H9 (cell line): ENCODE measurements around the gene ISCA1. TPM values are rescaled to one million over a fixed set of nuclear protein-coding genes. Genes with fewer than 3 reads are reported as not detected.

ENCODE experiments used
- DNase-seq: peaks from one replicate; pipeline ENCODE4 v3.0.0-alpha.2; 2017
- H2AFZ ChIP-seq: one replicate; pipeline ENCODE4 v1.6.1; 2013; ENCODE audit warnings: mild to moderate bottlenecking, low read length, control low read depth, moderate library complexity
- H2AK5ac ChIP-seq: 2 replicates; pipeline ENCODE4 v1.6.1; 2013; ENCODE audit warnings: low read length, control low read depth, mixed read lengths; ENCODE audit not compliant: insufficient read length
- H2BK120ac ChIP-seq: one replicate; pipeline ENCODE4 v1.6.1; 2013; ENCODE audit warnings: low read depth, mild to moderate bottlenecking, low read length, control low read depth, inconsistent platforms; ENCODE audit not compliant: poor library complexity, severe bottlenecking
- H2BK12ac ChIP-seq: 2 replicates; pipeline ENCODE4 v1.6.1; 2013; ENCODE audit warnings: low read length, control low read depth, mixed read lengths, low read depth; ENCODE audit not compliant: insufficient read length
- H2BK15ac ChIP-seq: 2 replicates; pipeline ENCODE4 v1.6.1; 2013; ENCODE audit warnings: low read depth, low read length, control low read depth
- H2BK20ac ChIP-seq: one replicate; pipeline ENCODE4 v1.6.1; 2013; ENCODE audit warnings: low read depth, mild to moderate bottlenecking, low read length, control low read depth, inconsistent platforms; ENCODE audit not compliant: poor library complexity, severe bottlenecking
- H2BK5ac ChIP-seq: 2 replicates; pipeline ENCODE4 v1.6.1; 2013; ENCODE audit warnings: low read length, control low read depth, mixed read lengths; ENCODE audit not compliant: insufficient read length
- H3K14ac ChIP-seq: 2 replicates; pipeline ENCODE4 v1.6.1; 2013; ENCODE audit warnings: low read length, control low read depth; ENCODE audit not compliant: insufficient read depth
- H3K18ac ChIP-seq: 2 replicates; pipeline ENCODE4 v1.6.1; 2013; ENCODE audit warnings: low read depth, mild to moderate bottlenecking, mixed read lengths, low read length, control low read depth; ENCODE audit not compliant: insufficient read length
- H3K23ac ChIP-seq: 2 replicates; pipeline ENCODE4 v1.6.1; 2013; ENCODE audit warnings: low read length, control low read depth, mixed read lengths, low read depth; ENCODE audit not compliant: insufficient read length
- H3K23me2 ChIP-seq: 2 replicates; pipeline ENCODE4 v1.6.1; 2013; ENCODE audit warnings: low read depth, mild to moderate bottlenecking, mixed read lengths, low read length, control low read depth; ENCODE audit not compliant: insufficient read length, poor library complexity, severe bottlenecking
- H3K27ac ChIP-seq: 2 replicates; pipeline ENCODE4 v1.5.1; 2013; ENCODE audit warnings: low read length, control low read depth, mixed read lengths, low read depth; ENCODE audit not compliant: insufficient read length
- H3K27me3 ChIP-seq: 2 replicates; pipeline ENCODE4 v1.6.1; 2013; ENCODE audit warnings: low read length, control low read depth, inconsistent platforms; ENCODE audit not compliant: insufficient read depth
- H3K4ac ChIP-seq: 2 replicates; pipeline ENCODE4 v1.6.1; 2013; ENCODE audit warnings: low read depth, mild to moderate bottlenecking, control low read depth, inconsistent platforms, low read length, moderate library complexity
- H3K4me1 ChIP-seq: 2 replicates; pipeline ENCODE4 v1.6.1; 2013; ENCODE audit warnings: low read length, control low read depth, inconsistent platforms; ENCODE audit not compliant: insufficient read depth
- H3K4me2 ChIP-seq: 2 replicates; pipeline ENCODE4 v1.6.1; 2013; ENCODE audit warnings: low read length, control low read depth, mixed read lengths; ENCODE audit not compliant: insufficient read length, insufficient read depth
- H3K56ac ChIP-seq: 2 replicates; pipeline ENCODE4 v1.6.1; 2013; ENCODE audit warnings: low read depth, mild to moderate bottlenecking, mixed read lengths, low read length, control low read depth; ENCODE audit not compliant: insufficient read length
- H3K79me1 ChIP-seq: 2 replicates; pipeline ENCODE4 v1.6.1; 2013; ENCODE audit warnings: low read depth, mild to moderate bottlenecking, moderate library complexity, low read length, control low read depth, inconsistent platforms; ENCODE audit not compliant: insufficient read depth, poor library complexity, severe bottlenecking
- H3K79me2 ChIP-seq: 2 replicates; pipeline ENCODE4 v1.6.1; 2013; ENCODE audit warnings: low read length, control low read depth, inconsistent platforms; ENCODE audit not compliant: insufficient read depth
- H3K9ac ChIP-seq: 2 replicates; pipeline ENCODE4 v1.6.1; 2013; ENCODE audit warnings: low read length, control low read depth, mixed read lengths; ENCODE audit not compliant: insufficient read length; ENCODE audit errors: extremely low read depth
- H3K9me3 ChIP-seq: one replicate; pipeline ENCODE4 v1.6.1; 2013; ENCODE audit warnings: low read depth, low read length, inconsistent platforms; ENCODE audit not compliant: control insufficient read depth
- H3T11ph ChIP-seq: one replicate; pipeline ENCODE4 v1.6.1; 2013; ENCODE audit warnings: mild to moderate bottlenecking, low read length, control low read depth, inconsistent platforms
- H4K20me1 ChIP-seq: one replicate; pipeline ENCODE4 v1.6.1; 2013; ENCODE audit not compliant: control insufficient read depth, insufficient read length, insufficient read depth
- H4K5ac ChIP-seq: 2 replicates; pipeline ENCODE4 v1.6.1; 2013; ENCODE audit warnings: low read depth, mild to moderate bottlenecking, mixed read lengths, low read length, control low read depth; ENCODE audit not compliant: insufficient read length
- H4K8ac ChIP-seq: replicated peaks from 2 replicates; pipeline ENCODE4 v1.6.1; 2013; ENCODE audit warnings: low read length, control low read depth, mixed read lengths, low read depth; ENCODE audit not compliant: insufficient read length
- H4K91ac ChIP-seq: 2 replicates; pipeline ENCODE4 v1.6.1; 2013; ENCODE audit warnings: low read depth, mild to moderate bottlenecking, moderate library complexity, mixed read lengths, low read length, control low read depth; ENCODE audit not compliant: insufficient read length
- H3K27ac Mint-ChIP-seq, 3 experiments: 2 replicates in 2 of 3; 3 replicates in 1 of 3; pipeline ENCODE4 v1.8.0; 2020 to 2021; ENCODE audit warnings: mixed read lengths in 3 of 3, mild to moderate bottlenecking in 1 of 3, moderate library complexity in 1 of 3
- H3K27me3 Mint-ChIP-seq: 2 replicates; pipeline ENCODE4 v1.8.0; 2021; ENCODE audit warnings: low read depth, mild to moderate bottlenecking, moderate library complexity, mixed read lengths
- H3K36me3 Mint-ChIP-seq, 3 experiments: 2 replicates in 2 of 3; 3 replicates in 1 of 3; pipeline ENCODE4 v1.8.0; 2020 to 2021; ENCODE audit warnings: low read depth in 3 of 3, mixed read lengths in 3 of 3; ENCODE audit not compliant: insufficient read depth in 1 of 3
- H3K4me1 Mint-ChIP-seq, 2 experiments: 2 replicates each; pipeline ENCODE4 v1.8.0; 2020; ENCODE audit warnings: mixed read lengths in 2 of 2
- H3K4me3 Mint-ChIP-seq, 2 experiments: 2 replicates in 1 of 2; 3 replicates in 1 of 2; pipeline ENCODE4 v1.8.0; 2020 to 2021; ENCODE audit warnings: mild to moderate bottlenecking in 2 of 2, mixed read lengths in 2 of 2, moderate library complexity in 1 of 2
- H3K9me3 Mint-ChIP-seq, 2 experiments: 2 replicates in 1 of 2; 3 replicates in 1 of 2; pipeline ENCODE4 v1.8.0; 2020; ENCODE audit warnings: mild to moderate bottlenecking in 2 of 2, mixed read lengths in 2 of 2, moderate library complexity in 1 of 2
- WGBS: extraction: QIAGEN DNeasy Blood & Tissue Kit; methylation state at CpG from one replicate; pipeline ENCODE4 v1.1.7; 2013; ENCODE audit warnings: missing lambda C conversion rate, low lambda C conversion rate, mixed read lengths; ENCODE audit not compliant: insufficient read length; ENCODE audit errors: extremely low coverage; 5-methylcytosine and 5-hydroxymethylcytosine counted together
- total RNA-seq: library from RNA; stranded (reverse); gene quantifications from 2 replicates; pipeline ENCODE4 v1.2.1, GENCODE V29; 2021
- TF ChIP-seq, protein P1 (sequence below): fragments of 200-600 bp; sonication (generic); conservative IDR thresholded peaks from 3 replicates; pipeline ENCODE4 v1.8.0; 2021; ENCODE audit warnings: antibody characterized with exemption, mild to moderate bottlenecking

Gene ISCA1
- total RNA-seq, 1 experiment from 2014 or later, result 33.3 TPM

DNA sequence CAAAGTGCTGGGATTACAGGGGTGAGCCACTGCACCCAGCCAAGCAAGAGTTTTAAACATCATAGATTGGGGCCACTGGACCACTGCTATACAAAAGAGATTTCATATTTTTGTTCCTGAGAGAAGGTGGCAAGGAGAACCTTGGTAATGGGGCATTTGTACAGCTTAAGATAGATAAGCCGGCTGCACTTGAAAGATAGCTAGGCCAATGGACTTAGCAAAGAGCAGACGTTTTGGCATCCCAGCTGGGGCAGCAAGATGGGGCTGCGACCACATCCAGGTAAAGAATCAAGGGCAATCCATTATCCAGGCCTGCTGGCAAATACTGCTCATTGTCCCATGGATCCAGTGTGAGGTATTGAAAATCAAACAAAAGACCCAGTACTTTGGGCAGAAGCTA lies 3.9 kb upstream of the ISCA1 start:
- H2BK120ac ChIP-seq, result no peak overlapping the region
- H2AK5ac ChIP-seq, result no peak overlapping the region
- TF ChIP-seq, protein P1, sequence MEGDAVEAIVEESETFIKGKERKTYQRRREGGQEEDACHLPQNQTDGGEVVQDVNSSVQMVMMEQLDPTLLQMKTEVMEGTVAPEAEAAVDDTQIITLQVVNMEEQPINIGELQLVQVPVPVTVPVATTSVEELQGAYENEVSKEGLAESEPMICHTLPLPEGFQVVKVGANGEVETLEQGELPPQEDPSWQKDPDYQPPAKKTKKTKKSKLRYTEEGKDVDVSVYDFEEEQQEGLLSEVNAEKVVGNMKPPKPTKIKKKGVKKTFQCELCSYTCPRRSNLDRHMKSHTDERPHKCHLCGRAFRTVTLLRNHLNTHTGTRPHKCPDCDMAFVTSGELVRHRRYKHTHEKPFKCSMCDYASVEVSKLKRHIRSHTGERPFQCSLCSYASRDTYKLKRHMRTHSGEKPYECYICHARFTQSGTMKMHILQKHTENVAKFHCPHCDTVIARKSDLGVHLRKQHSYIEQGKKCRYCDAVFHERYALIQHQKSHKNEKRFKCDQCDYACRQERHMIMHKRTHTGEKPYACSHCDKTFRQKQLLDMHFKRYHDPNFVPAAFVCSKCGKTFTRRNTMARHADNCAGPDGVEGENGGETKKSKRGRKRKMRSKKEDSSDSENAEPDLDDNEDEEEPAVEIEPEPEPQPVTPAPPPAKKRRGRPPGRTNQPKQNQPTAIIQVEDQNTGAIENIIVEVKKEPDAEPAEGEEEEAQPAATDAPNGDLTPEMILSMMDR, result no peak
- Mint-ChIP-seq H3K36me3 (peaks cover 0 to 3% (median 0%) of the 10 kb centered on the region in 3 experiments; a peak in 3 of 7 replicates), H3K4me1 (peaks cover 39 to 40% of the 10 kb centered on the region in 2 experiments), H3K27ac (peak overlapping the region in 2 of 3 experiments; percentile 85 to 91; a peak in 4 of 7 replicates), H3K9me3 (no peaks in the 10 kb centered on the region), H3K4me3 (no peak overlapping the region; a peak in 2 of 5 replicates), H3K27me3 (peaks cover 9% of the 10 kb centered on the region)
- no peak overlapping the region for H4K91ac ChIP-seq
- no peak overlapping the region for H3K56ac ChIP-seq
- no peak overlapping the region for H3K4me2 ChIP-seq
- H2BK15ac ChIP-seq, result no peak overlapping the region
- no peaks in the 10 kb centered on the region for H3K79me2 ChIP-seq
- H3K27me3 ChIP-seq, result no peaks in the 10 kb centered on the region
- no peaks in the 10 kb centered on the region for H4K20me1 ChIP-seq
- no peak for DNase-seq
- no peak overlapping the region for H2AFZ ChIP-seq
- H2BK12ac ChIP-seq, result no peak overlapping the region
- H3K4me1 ChIP-seq, result no peaks in the 10 kb centered on the region; the same call in 1 of the 2 replicates
- H3K4ac ChIP-seq, result no peak overlapping the region
- WGBS, result no CpG with 5 or more reads among the region's 3 CpGs
- H2BK5ac ChIP-seq, result no peak overlapping the region
- no peak overlapping the region for H2BK20ac ChIP-seq
- H4K5ac ChIP-seq, result no peak overlapping the region
- no peak overlapping the region for H4K8ac ChIP-seq
- no peak overlapping the region for H3K14ac ChIP-seq
- H3K23ac ChIP-seq, result no peak overlapping the region
- no peak overlapping the region for H3K27ac ChIP-seq
- no peak overlapping the region for H3K9ac ChIP-seq
- no peak overlapping the region for H3K18ac ChIP-seq
- no peaks in the 10 kb centered on the region for H3K79me1 ChIP-seq
- H3K23me2 ChIP-seq, result peaks cover 5% of the 10 kb centered on the region
- no peaks in the 10 kb centered on the region for H3K9me3 ChIP-seq
- H3T11ph ChIP-seq, result no peak overlapping the region
